GM12801 (cell line): Measurements from ENCODE around the gene NSRP1.

Experiments
- CTCF ChIP-seq: IDR thresholded peaks from one replicate; pipeline ENCODE4 v1.5.1; 2011; ENCODE audit warnings: control low read depth; ENCODE audit not compliant: insufficient read length; ENCODE audit errors: extremely low read depth

Gene NSRP1

GRCh38 chr17:30132615-30133014, 16.0 kb downstream of the NSRP1 start:
- TF ChIP-seq CTCF = no peak

- TF ChIP-seq CTCF = no peak
Measured at GRCh38 chr17:30133197-30133596, 16.6 kb downstream of the NSRP1 start.

GRCh38 chr17:30134551-30134950, 17.9 kb downstream of the NSRP1 start:
- no peak for TF ChIP-seq CTCF

GRCh38 chr17:30137158-30137557, 20.5 kb downstream of the NSRP1 start:
- TF ChIP-seq CTCF = no peak

GRCh38 chr17:30148376-30148775, 31.8 kb downstream of the NSRP1 start:
- TF ChIP-seq CTCF = no peak

GRCh38 chr17:30151471-30151870, 34.9 kb downstream of the NSRP1 start:
- no peak for TF ChIP-seq CTCF

GRCh38 chr17:30153463-30153862, 36.8 kb downstream of the NSRP1 start:
- TF ChIP-seq CTCF = no peak

GRCh38 chr17:30155389-30155788, 38.8 kb downstream of the NSRP1 start:
- TF ChIP-seq CTCF = no peak
